Muscle of arm (tissue), 12 donors: ENCODE data around the gene CREB3. TPM values are rescaled to one million over a fixed set of nuclear protein-coding genes. Genes with fewer than 3 reads are reported as not detected.

ENCODE experiments used
- DNase-seq: peaks from one replicate; pipeline ENCODE4 v3.0.0-alpha.2; 2013
- polyA plus RNA-seq, 12 donors: library from polyadenylated mRNA; unstranded; fragments of 120-200 nt; gene quantifications; one replicate each; pipeline ENCODE4 v1.2.1, GENCODE V29; 2013; ENCODE audit not compliant: insufficient read length in 12 of 12

The CREB3 gene
- polyA plus RNA-seq, 12 donors, result 21.3 to 45.7 (median 24.9) TPM; not detected in 1

DNA sequence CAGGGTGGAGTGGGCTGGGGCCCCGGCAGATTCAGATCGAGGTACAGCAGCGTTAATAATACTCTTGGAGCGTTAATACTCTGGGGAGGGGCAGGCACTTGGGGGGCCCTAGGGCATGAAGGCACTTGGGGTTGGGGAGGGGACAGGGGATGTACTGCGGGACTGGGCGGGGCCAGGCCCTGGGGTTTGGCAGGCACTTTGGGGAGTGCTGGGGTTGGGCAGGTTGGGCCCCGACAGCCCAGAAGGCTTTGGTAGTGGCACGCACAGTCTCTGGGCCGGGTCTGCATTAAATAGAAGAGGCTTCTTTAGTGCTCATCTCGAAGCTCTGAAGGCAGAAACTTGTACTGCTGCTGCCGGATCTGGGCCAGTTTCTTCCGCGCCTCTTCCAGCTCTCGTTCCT is 35.0 kb upstream of the CREB3 start:
- DNase-seq, result no peak

DNA sequence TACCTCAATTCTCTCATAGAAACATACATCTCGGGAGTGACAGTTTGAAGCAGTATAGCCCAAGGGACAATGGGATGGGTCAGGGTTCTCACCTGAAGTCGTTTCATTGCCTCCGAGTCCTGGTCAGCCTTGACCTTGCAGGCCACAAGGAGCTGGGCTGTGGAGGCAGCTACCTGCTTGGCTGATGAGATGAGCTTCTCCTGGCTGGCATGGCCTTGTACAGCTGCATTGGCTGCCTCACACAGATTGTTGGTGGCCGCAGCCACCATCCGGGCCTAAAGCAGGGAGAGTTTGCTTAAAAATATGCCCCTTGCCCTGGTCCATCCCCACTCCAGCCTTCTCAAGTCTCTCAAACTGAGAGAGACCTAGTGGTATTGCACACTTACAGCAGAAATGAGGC is 34.2 kb upstream of the CREB3 start:
- no peak for DNase-seq

DNA sequence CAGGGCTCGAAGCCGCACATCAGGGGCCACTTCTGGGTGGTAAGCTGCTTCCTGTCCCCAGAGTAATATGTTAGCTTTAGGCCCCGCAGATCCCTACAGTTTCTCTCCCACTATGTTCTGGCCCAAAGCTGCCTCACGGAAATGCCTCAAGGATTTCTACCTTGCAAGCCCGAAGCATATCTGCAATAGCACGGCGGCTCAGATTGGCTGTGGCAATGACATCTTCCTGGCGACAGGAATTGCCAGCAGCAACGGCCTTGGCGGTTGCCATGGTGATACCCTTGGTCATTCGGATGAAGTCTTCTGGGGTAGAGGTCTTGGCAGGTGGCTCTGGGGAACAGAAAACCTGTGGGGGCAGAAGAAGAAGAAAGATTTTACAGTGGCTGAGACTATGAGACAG is 32.4 kb upstream of the CREB3 start:
- no peak for DNase-seq

DNA sequence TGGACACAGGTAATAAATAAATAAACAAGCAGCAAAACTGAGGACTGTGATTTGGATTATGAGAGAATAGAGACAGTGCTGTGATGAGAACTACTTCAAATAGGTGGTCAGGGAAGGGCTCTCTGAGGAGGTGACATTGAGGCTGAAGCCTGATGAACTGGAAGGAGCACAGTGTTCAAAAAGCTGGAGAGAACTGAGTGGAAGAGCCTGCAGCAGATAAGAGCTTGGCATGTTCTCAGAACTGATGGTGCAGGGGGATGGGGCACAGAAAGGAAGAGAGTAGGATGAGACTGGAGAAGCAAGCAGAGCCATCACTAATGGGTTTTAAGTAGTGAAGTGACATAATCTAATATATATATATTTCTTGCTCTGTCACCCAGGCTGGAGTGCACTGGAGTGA is 31.5 kb upstream of the CREB3 start:
- no peak for DNase-seq

DNA sequence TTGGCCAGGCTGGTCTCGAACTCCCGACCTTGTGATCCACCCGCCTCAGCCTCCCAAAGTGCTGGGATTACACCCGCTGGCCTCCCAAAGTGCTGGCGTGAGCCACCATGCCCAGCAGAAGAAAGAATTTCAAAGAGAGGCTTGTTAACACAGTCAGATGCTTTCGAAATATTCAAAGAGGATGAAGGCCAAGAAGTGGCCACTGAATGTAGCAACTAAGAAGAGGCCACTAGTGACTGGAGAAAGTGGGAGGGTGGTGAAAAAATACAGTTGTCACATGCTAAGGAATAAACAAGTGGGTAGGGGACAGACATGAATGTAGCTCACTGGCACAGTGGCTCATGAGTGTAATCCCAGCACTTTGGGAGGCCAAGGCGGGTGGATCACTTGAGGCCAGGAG is 29.8 kb upstream of the CREB3 start:
- no peak for DNase-seq

DNA sequence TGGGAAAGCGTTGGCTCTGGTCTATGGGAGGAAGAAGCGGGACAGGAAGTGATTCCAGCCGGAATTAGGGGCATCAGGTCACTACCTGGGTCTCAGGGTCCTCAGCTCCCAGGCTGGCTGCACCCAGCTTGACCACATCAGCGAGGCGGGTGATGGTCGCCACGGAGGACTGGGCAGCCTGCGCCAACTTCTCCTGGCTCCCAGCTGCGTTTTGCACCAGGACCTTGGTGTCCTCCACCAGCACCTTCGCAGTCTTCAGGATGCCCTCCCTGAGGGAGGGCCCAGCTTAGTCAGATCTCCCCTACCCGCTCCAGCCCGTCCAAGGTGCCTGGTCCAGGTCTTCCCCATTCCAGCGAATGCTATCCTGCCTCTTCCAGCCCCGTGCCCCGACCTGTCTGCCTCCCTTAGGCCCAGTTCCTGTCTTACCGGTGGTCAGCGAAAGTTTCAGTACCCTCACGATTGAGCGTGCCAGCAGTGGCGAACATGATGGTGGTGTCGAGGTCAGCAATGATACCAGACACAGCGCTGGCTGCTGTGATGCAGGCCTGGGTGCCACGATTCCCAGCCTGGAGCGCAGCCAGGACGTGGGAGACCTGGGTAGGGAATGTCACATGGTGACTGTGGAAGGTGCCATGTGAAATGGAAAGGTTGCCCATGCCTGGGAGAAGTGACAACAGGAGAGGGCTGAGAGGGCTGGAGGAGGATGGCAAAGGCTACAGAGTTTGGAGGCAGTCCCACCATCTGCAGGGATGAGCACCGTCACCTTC is 28.4 kb upstream of the CREB3 start:
- no peak for DNase-seq

DNA sequence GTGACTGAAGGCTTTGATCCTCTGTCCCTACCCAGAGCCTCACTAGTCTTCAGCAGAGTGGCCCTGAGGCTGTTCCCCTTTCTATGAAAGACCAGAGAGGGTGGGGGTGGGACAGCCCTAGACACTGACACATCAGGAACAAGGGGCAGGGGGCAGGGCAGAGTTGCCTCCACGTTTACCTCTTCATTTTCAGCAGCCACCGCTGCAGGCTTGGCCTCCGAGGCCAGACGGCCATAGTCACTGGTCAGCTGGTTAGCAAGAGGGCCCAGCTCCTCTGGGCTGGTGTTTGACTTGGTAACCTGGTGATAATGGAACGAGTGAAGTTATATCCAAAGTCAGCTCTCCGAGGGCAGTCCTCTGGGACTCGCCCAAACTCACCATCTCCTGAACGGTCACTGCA is 27.1 kb upstream of the CREB3 start:
- DNase-seq, result no peak

DNA sequence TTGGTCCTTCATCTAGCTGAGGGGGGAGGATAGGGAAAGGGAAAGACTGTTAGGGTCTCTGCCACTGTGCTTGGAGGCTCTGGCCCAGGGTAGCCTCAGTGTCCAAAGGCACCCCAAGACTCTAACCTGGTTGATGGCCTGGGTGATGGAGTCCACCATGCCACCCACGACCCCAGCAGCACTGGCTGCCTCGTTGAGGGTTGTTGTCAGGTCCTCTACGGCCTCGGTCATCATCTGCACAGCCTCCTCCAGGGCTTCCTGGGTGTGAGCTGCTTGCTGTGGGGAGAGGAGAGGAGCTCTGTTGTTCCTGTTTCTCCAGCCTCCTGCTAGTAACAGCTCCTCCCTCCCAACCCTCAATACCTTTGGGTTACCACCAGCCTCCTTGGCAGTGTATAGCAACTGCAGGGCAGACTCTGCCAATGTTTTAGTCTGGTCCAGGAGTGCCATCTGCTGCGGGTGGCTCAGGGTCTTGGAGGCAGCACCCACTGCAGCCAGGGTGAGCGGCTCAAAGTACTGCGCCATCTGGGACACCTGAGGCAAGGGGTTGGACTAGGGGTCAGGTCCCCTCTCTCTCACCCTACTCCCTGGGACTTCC is 26.5 kb upstream of the CREB3 start:
- no peak for DNase-seq

DNA sequence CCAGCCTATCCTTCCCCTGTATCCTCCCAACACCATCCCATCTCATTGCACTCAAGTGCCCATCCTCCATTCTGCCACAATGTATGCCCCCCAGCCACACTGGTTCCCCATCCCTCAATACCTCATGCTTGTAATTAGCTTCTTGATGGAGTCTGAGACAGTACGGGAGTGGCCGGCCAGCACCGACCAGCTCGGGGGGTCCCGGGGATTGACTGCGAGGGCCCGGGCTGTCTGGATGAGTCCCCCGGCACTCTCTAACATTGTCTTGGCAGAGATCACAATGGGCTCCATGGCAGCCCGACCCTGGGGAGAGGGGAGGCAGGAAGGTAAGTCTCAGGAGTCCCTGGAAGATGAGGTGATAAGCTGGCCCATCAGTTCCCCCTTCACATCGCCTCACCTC is 25.5 kb upstream of the CREB3 start:
- DNase-seq, result no peak

DNA sequence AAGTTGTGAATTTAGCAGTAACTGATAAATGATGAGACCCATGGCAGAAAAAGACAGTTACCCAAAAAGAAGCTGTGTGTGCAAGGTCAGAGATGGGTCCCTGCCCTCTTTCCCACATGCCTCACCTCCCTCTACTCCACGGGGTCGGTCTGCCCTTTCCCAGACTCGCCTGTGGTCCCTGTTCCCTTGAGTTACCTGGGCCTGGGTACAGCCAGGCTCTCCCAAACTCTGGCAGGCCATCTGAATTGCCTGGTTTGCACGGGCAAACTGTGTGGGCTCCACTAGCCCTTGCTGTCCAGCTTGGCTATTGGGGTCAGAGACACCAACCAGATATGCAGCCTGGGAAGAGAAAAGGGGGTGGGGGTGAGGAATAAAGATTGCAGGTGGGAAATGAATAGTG is 24.3 kb upstream of the CREB3 start:
- DNase-seq, result no peak

DNA sequence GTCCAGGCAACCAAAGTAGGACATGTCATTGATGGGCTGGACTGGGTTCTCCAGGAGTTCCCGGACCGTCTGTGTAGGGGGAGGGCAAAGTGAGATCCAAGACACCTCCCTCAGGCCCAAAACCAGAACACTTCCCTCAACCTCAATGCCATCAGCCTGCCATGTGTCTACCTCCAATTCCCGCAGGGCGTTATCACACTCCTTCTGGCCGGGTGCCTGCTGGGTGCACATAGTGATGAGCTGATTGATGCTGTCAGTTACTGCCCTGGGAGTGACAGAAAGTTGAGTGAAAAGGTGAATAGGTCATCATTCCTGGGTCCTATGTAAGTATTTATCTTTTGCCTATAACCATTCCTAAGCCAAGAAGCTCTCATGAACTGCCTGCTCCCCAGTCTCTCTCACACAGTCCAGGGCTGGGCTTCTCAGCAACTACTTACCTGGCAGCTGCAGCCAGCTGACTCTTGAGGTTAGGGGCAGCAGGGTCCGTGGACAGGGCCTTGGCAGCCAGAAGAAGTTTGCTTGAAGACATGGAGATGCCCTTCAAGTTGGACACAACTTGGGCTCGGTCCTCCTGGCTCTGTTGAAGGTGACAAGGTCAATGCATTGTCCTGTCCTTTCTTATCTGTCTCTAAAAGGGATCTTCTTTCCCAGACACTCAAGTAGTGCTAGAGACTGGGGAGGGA is 21.5 kb upstream of the CREB3 start:
- no peak for DNase-seq

DNA sequence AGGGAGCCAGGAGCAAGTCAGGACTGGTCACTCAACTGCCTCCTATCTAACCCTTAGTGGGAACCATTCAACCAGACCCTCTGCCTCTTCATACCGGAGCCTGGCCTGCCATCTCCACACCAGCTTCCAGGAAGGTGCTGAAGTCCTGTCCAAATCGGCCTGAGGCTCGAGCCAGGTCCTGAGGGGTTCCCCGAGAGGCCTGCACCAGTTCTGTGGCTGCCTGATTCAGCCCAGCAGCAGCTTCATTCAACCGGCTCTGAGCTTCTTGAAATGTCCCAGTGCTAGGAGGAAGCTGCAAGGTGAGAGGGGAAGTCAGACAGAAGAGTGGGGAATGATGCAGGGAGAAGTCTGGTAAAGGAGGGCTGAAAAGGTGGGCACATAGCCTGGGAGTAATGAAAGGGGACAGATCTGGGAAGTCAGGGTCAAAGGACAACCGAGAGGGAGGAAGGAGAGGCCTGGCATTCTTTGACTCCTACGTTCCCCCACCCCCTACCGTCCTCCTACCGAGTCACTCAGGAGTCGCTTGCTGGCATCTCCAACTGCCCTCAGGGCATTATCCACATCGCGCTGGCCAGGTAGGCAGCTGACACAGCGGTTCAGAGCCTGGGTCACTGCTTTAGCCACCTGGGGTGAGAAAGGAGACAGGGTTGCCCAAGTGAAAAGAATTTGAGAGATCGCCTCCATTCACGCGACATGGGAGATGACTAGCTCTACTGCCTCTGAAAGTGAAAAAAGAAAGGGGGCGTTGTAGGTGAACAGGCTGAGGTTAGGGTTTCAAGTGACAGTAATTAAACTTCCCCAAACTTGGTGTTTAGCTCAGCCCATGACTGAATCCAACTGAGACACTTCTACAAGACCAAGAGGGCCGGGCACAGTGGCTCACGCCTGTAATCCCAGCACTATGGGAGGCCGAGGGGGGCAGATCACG is 20.7 kb upstream of the CREB3 start:
- DNase-seq, result no peak

DNA sequence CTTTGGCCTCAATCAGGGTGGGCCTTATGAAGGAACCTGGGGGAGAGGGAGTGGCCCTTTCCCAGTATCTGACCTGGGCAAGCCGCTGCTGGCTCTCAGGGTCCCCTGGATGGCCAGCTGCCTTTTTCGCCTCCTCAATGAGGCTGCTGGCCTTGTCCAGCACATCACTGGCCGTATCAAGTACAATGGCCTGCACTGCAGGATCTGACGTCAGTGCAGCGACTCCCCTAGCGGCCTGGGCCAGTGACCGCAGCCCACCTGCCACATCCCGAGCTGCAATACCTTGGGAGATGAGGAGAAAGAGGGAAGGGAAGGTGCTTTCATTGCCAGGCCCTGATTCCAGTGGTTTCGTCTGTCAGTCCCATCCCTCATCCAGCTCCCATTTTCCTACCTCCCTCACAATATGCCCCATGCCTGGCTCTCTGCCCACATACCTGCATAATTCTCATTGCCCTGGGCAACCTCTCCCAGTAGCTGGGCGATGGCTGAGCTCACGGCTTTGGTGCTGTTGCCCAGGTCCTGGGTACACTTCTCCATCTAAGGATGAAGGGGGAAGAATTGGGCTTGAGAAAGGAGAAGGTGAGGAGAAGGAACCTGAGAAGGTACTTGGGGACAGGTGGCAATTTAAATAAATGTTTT is 19.6 kb upstream of the CREB3 start:
- no peak for DNase-seq

DNA sequence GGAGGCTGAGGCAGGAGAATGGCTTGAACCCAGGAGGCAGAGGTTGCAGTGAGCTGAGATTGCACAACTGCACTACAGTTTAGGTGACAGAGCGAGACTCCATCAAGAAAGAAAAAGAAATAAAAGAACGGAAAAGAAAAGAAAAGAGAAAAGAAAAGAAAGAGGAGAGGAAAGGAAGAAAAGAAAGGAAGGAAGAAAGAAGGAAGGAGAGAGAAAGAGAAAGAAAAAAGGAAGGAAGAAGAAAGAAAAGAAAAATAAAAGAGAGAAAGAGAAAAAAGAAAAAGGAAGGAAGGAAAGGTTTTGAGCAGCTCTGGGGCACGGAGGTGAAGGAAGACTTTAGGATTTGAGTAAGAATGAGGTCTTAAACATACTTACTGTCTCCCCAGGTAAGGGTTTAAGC is 18.9 kb upstream of the CREB3 start:
- DNase-seq, result no peak

DNA sequence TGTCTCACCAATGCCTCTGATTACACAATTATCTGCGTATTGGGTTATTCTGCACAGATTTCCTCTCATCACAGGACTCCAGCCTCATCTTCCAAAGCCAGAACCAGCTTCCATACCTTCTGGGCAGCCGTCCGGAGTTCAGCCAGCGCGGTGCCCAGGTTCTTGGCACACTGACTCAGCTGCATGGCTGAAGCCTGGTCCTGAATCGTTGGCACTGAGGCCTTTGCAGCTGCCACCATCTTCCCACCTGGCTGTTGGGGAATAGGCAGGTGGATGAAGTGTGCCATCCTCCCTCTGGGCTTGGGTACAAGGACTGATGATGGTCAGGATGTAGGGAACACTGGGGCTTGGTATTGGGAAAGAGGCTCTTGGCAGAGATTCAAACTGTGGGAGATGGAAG is 18.3 kb upstream of the CREB3 start:
- DNase-seq, result no peak

DNA sequence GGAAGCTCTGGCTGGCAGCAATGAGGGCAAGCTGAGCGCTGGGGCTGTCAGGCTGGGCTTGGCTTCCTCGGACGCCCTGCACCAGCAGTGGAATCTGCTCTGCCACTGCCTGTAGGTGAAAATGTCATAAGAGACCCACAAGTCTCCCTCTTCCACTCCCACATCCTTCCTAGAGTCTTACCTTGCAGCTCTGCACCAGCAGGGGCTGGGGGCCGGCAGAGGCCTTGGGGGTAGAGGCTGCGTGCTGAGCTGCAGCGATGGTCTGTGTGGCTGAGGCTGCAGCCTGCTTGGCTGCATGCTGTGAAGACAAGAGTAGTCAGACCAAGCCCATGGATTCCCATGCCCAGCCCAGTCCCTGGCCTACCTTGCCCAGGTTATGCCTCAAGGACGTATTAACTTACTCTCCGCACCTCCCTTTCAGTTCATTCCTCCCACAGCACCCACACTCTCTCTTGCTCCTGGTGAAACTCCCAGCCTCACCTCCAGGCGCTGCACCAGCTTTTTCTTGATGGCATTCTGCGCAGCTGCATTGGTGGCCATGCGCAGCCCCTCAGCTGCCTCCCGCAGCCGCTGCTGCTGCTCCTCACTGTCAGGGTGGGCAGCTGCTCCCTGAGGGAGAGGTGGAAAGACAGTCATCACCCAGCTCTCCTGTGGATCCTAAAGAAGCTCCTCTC is 17.8 kb upstream of the CREB3 start:
- DNase-seq, result no peak

DNA sequence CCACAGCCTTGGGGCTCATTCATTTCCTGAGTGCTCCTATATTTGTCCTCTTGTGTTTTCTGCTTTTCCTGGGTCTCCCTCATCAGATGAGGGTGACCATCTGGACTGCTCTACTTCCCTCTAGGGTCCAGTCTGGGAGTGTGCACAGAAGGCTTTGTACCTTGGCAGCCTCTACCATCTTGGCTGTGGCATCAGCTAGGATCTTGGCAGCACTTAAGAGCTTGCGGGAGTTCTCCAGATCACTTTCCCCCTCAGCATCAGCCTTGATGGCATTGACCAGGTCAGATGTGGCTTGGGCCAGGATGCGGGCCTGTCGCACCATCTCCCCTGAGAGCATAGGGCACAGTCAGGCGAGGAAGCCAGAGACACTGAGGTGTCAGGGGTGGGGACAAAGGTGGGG is 16.2 kb upstream of the CREB3 start:
- DNase-seq, result no peak

DNA sequence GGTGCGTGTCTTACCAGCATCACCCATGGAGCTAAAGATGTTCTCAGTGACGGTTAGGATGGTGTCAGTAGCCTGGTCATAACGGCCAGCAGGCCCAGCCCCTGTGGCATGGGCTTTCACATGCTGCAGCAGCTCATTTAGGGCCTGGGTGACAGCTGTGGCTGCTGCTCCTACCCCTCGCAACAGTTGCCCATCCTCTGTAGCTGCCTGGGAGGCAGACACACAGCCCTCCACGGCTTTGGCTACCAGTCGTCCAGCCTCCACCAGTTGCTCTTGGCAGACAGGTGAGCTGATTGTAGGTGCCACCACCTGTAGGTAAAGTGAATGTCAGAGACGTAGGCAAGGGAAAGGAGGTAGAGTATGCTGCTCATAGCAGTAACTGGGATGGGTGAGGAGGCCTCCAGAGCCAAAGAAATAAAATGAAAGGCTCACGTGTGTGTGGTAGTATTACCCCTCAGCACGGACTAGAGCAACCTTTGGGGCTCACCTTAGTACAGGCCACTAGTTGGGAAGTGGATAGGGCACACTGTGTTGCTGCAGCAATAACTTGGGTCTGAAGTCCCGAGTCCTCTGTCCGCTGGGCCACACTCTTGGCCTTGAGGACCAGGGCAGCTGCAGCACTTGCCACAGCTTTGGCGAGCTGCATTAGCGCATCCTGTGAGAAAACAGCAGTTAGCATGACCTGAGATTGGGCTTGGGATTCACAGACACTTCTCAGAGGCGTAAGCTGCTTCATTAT is 15.2 kb upstream of the CREB3 start:
- no peak for DNase-seq

DNA sequence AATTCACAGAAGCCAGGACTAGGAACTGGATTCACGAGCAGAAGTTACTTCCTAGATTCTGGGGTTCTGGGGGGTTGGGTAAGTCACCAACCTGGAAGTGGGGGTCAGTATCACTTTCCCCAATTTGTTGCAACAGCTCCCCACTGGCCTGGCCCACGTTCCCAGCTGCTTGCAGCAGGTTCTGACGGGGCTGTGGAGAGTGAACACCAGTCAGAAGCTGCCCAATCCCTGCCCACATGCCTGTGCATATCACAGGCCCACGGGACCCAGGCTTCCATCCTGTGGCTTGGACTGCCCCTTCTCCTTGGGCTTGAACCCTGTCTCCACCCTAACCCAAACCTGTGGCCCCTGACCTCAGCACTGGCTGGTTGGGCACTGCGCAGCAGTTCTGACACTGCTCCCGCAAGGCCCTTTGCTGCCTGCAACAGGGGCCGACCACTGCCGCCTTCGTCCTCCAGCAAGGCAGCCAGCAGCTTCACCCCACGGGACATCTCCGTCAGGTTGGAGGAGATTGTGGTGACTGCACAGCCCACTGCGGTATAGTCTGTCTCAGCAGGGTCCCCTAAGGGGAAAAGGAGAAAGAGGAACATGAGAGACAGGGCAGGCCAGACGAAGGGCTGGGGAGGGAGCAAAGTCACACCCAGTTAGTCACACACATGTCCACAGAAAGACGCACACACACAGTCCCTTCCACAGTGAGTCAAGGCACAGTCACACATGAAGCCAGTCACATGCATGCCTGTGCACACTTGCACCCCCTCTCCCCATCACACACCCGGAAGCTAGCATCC is 13.6 kb upstream of the CREB3 start:
- no peak for DNase-seq

DNA sequence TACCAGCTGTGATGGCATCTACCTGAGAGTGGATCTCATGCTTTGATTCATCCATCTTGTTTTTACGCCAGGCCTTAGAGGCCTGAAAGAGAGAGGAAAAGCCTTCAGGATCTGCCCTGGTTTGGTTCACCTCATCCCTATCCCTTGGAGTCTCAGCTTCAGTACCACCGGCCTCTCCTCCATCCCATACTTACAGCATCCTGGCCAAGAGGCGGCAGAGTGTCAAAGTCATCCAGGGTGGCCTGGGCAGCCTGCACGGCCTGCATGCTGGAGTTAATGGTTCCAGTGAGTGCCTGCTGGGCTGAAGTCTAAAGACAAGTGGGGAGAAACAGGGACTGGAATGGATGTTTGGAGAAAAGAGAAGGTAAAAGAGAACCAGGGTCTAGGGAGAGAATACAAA is 12.9 kb upstream of the CREB3 start:
- no peak for DNase-seq
